CD4-positive, alpha-beta memory T cell (primary cell): ENCODE results near the gene PYGO2. TPM values are rescaled to one million over a fixed set of nuclear protein-coding genes. Genes with fewer than 3 reads are reported as not detected.
A peak's percentile ranks its signal among the peaks of the same experiment; 100 is the strongest.

Source experiments
- CTCF ChIA-PET: fragments of 350-600 bp; sonication (Branson Sonifier 250); formaldehyde crosslinking; loops from one replicate; lab custom pipeline; 2021; ENCODE audit warnings: inconsistent platforms; ENCODE audit not compliant: partially characterized antibody; lab: Charles Lee
- POLR2A ChIA-PET: fragments of 350-600 bp; sonication (Branson Sonifier 250); formaldehyde crosslinking; loops from one replicate; lab custom pipeline; 2021; ENCODE audit not compliant: partially characterized antibody; lab: Charles Lee
- DNase-seq, 5 donors: peaks; one replicate each; pipeline versions ENCODE4 v3.0.0 to v3.0.0-alpha.2; 2020 to 2022; ENCODE audit warnings: mixed read lengths in 1 of 5
- H3K27ac ChIP-seq: one replicate; pipeline ENCODE4 v1.7.0; 2013; ENCODE audit warnings: low read depth, low read length
- H3K27me3 ChIP-seq: 2 replicates; pipeline ENCODE4 v1.7.0; 2013; ENCODE audit warnings: mild to moderate bottlenecking, low read length, moderate library complexity; ENCODE audit not compliant: insufficient read depth
- H3K36me3 ChIP-seq: 2 replicates; pipeline ENCODE4 v1.7.0; 2013; ENCODE audit warnings: mild to moderate bottlenecking, low read length, moderate library complexity; ENCODE audit not compliant: insufficient read depth
- H3K4me1 ChIP-seq: 2 replicates; pipeline ENCODE4 v1.7.0; 2013; ENCODE audit warnings: mild to moderate bottlenecking, low read length, moderate library complexity; ENCODE audit not compliant: insufficient read depth
- H3K4me3 ChIP-seq, 2 donors: one replicate each; pipeline ENCODE4 v1.7.0; 2013; ENCODE audit warnings: low read length in 2 of 2, mild to moderate bottlenecking in 1 of 2
- H3K9me3 ChIP-seq, 2 donors: one replicate each; pipeline ENCODE4 v1.7.0; 2013; ENCODE audit warnings: low read length in 2 of 2, control low read depth in 1 of 2; ENCODE audit not compliant: control insufficient read depth in 1 of 2
- H3K27ac Mint-ChIP-seq, 7 donors: one replicate each; pipeline ENCODE4 v1.8.0; 2020 to 2021; ENCODE audit warnings: mixed read lengths in 7 of 7, mild to moderate bottlenecking in 6 of 7, inconsistent platforms in 3 of 7, moderate library complexity in 3 of 7
- H3K27me3 Mint-ChIP-seq, 2 donors: one replicate each; pipeline ENCODE4 v1.8.0; 2020 to 2021; ENCODE audit warnings: mixed read lengths in 2 of 2
- H3K36me3 Mint-ChIP-seq, 2 donors: one replicate each; pipeline ENCODE4 v1.8.0; 2020 to 2021; ENCODE audit warnings: mixed read lengths in 2 of 2, inconsistent platforms in 1 of 2, mild to moderate bottlenecking in 1 of 2
- H3K4me1 Mint-ChIP-seq, 4 donors: one replicate each; pipeline ENCODE4 v1.8.0; 2020 to 2021; ENCODE audit warnings: mixed read lengths in 4 of 4, mild to moderate bottlenecking in 1 of 4
- H3K4me3 Mint-ChIP-seq, 8 donors: one replicate each; pipeline ENCODE4 v1.8.0; 2020 to 2021; ENCODE audit warnings: mixed read lengths in 8 of 8, mild to moderate bottlenecking in 7 of 8, moderate library complexity in 6 of 8, inconsistent platforms in 3 of 8
- H3K9me3 Mint-ChIP-seq, 8 donors: one replicate each; pipeline ENCODE4 v1.8.0; 2020 to 2021; ENCODE audit warnings: mixed read lengths in 8 of 8, mild to moderate bottlenecking in 5 of 8, inconsistent platforms in 3 of 8, moderate library complexity in 1 of 8
- intact Hi-C: fragments of 100-400 bp; cut with micrococcal nuclease; formaldehyde crosslinking; loops from one replicate; pipeline ENCODE4 v1.15.1; 2023
- polyA plus RNA-seq, 2 donors: library from polyadenylated mRNA; unstranded; fragments of 300-500 nt; fragmentation: Illumina TruSeq; gene quantifications; one replicate each; pipeline ENCODE4 v1.2.3, GENCODE V29; 2021
- total RNA-seq, 2 experiments: library from RNA; stranded (reverse); gene quantifications; one replicate each; pipeline ENCODE4 v1.2.3, GENCODE V29; 2021

PYGO2 gene
- total and polyA plus RNA-seq, 4 experiments from 2014 or later = 22.5 to 80.2 (median 66.3) TPM

DNA sequence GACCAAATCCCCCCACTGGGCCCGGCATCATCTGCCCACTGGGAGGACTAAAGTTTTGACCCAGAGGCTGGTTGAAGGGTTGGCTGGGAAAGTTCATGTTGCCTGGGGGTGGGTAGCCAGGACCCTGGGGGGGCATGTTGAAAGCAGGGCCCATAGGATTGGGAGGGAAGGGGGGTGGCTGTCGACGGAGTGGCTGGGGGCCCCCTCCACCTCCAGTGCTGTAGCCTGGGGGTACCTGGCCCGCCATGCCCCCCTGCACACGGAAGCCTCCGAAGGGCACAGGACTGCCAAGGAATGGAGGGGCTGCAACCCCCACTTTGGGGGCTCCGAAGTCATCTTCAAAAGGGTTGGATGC lies 2.2 kb downstream of the PYGO2 start:
- H3K4me3 ChIP-seq = no peak overlapping the region
- H3K36me3 ChIP-seq = peaks cover 26% of the 10 kb centered on the region
- H3K4me1 Mint-ChIP-seq = peaks cover 31 to 76% (median 56%) of the 10 kb centered on the region in 4 donors
- H3K9me3 Mint-ChIP-seq = peaks cover 0 to 3% (median 0%) of the 10 kb centered on the region in 8 donors
- H3K27ac Mint-ChIP-seq = peak overlapping the region in 2 of 7 donors; percentile 70 to 76
- H3K9me3 ChIP-seq = no peaks in the 10 kb centered on the region
- peak overlapping the region in 5 of 8 donors; percentile 20 to 96 (median 41) for H3K4me3 Mint-ChIP-seq
- no peaks in the 10 kb centered on the region for H3K27me3 ChIP-seq
- H3K27me3 Mint-ChIP-seq = no peaks in the 10 kb centered on the region
- H3K27ac ChIP-seq = no peak overlapping the region
- peak in 1 of 5 donors; percentile 34 for DNase-seq
- CTCF ChIA-PET = interaction anchor here (0.9 to 3.9 kb wide), 4 partner anchors 13 to 58 kb away, joined by 3 to 41 read pairs (median 26); partner anchors contain the start of genes CKS1B, PMVK and SHC1
- H3K4me1 ChIP-seq = peaks cover 55% of the 10 kb centered on the region
- POLR2A ChIA-PET = interaction anchor here (1.2 to 41.7 kb wide), 5 partner anchors 8 to 47 kb away, joined by 4 to 1543 read pairs (median 58); partner anchors contain the start of genes CKS1B, FLAD1, LENEP and PMVK
- peaks cover 19 to 48% of the 10 kb centered on the region in 2 donors for H3K36me3 Mint-ChIP-seq
- intact Hi-C loops = no loop called here

DNA sequence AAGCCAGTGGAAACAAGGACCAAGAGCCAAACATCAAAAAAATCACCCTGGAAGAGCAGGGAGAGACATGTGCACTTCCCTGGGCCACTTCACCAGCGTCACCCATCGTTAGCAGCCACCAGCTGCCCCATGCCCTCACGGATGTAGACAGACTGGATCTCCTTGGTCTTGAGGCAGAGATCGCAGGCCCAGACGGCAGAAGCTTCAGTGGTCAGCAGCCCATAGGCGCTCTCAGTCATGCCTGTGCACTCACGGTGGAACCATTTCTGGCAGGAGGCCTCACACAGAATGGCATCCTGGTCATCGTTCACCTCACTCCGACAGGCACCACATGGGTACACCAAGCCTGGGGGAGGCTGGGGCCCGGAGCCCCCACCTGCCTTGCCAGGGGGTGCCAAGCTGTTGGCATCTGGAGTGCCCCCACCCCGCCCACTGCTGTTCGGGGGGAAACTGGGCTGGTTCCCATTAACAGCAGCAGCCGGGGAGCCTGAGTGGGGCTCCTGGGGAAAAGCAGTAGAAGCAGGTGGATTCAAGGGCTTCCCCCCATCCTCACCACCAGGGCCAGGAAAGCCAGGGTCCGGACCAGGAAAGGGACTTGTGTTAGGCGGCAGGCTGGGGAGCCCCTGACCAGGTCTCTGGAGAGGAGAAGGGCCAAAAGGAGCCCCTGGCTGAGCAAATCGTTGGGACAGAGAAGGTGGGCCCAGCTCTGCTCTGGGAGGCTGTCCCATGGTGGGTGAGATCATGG lies 2.7 kb downstream of the PYGO2 start:
- intact Hi-C loops = no loop called here
- peaks cover 35 to 78% (median 59%) of the 10 kb centered on the region in 4 donors for H3K4me1 Mint-ChIP-seq
- Histone ChIP-seq H3K9me3 (no peaks in the 10 kb centered on the region), H3K36me3 (peaks cover 23% of the 10 kb centered on the region), H3K27ac (peak overlapping the region; percentile 10), H3K27me3 (no peaks in the 10 kb centered on the region), H3K4me1 (peaks cover 61% of the 10 kb centered on the region), H3K4me3 (no peak overlapping the region)
- ChIA-PET CTCF (interaction anchor here (3.4 to 3.9 kb wide), 3 partner anchors 13 to 58 kb away, joined by 12 to 41 read pairs (median 40); partner anchors contain the start of genes CKS1B, PMVK and SHC1), POLR2A (interaction anchor here (6.6 to 41.7 kb wide), 3 partner anchors 15 to 47 kb away, joined by 58 to 1543 read pairs (median 126); partner anchors contain the start of genes CKS1B, FLAD1, LENEP and SHC1)
- peak overlapping the region in 4 of 8 donors; percentile 12 to 33 (median 24) for H3K4me3 Mint-ChIP-seq
- H3K27ac Mint-ChIP-seq = peak overlapping the region; percentile 29 to 100 (median 66)
- H3K27me3 Mint-ChIP-seq = no peaks in the 10 kb centered on the region
- peaks cover 21 to 48% of the 10 kb centered on the region in 2 donors for H3K36me3 Mint-ChIP-seq
- H3K9me3 Mint-ChIP-seq = peaks cover 0 to 3% (median 0%) of the 10 kb centered on the region in 8 donors
- peak in 1 of 5 donors; percentile 32 for DNase-seq

DNA sequence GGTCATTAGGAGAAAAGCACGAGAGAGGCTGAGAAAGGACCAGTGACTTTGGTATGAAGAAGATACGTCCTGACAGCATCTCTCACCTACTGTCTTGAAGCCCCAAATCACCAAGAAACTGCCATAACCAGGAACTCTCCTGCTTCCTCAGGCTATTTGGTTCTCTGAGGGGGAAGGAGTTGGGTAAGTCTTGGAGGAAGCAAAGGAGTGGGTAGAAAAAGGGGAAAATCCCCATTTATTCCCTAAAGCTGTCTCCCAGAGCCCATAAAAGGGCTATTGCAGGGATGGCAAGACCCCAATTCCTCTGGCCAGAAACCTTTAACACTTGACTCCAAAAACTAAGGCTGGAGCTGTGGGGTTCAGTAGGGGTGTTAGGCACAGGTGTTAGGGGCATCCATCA lies 3.5 kb downstream of the PYGO2 start:
- peaks cover 38 to 78% (median 64%) of the 10 kb centered on the region in 4 donors for H3K4me1 Mint-ChIP-seq
- ChIA-PET POLR2A (interaction anchor here (7.4 to 41.7 kb wide), 4 partner anchors 7 to 48 kb away, joined by 52 to 1543 read pairs (median 138); partner anchors contain the start of genes CKS1B, FLAD1, LENEP and SHC1), CTCF (no interaction called here)
- peak overlapping the region in 2 of 8 donors; percentile 25 to 30 for H3K4me3 Mint-ChIP-seq
- H3K4me1 ChIP-seq = peaks cover 65% of the 10 kb centered on the region
- peak overlapping the region in 6 of 7 donors; percentile 46 to 100 (median 98) for H3K27ac Mint-ChIP-seq
- H3K27me3 ChIP-seq = no peaks in the 10 kb centered on the region
- H3K4me3 ChIP-seq = no peak overlapping the region
- intact Hi-C loops = no loop called here
- DNase-seq = no peak
- H3K27me3 Mint-ChIP-seq = no peaks in the 10 kb centered on the region
- H3K9me3 ChIP-seq = no peaks in the 10 kb centered on the region
- peaks cover 0 to 3% (median 0%) of the 10 kb centered on the region in 8 donors for H3K9me3 Mint-ChIP-seq
- H3K36me3 Mint-ChIP-seq = peaks cover 21 to 46% of the 10 kb centered on the region in 2 donors
- H3K36me3 ChIP-seq = peaks cover 15% of the 10 kb centered on the region
- H3K27ac ChIP-seq = peak overlapping the region; percentile 100

DNA sequence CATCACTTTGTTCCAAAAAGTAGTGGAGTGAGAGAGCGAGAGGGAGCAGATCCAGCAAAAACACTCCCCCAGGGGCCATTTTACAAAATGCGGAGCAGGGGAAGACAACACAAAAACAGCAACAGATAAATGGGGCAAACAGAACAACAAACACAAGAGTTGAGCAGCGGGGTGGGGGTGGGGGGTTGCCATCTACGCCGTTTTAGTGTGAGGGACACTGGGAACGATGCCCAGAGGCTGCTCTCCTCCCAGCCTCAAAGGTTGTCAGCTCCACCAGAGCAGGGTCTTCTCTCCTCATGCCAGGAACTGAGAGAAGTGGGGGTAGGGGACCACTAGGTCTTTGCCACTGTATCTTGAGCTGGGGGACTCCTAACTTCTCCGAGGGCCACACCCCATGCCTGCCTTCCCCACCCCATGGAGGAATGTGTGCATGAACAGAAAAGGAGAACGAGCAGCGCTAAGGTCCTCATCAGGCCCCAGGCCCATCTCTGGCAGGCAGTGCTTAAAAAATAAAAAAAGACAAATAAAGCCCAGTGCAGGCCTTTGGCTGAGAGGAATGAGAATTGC lies 4.4 kb downstream of the PYGO2 start:
- H3K4me1 Mint-ChIP-seq = peaks cover 41 to 79% (median 66%) of the 10 kb centered on the region in 4 donors
- Histone ChIP-seq H3K36me3 (peaks cover 15% of the 10 kb centered on the region), H3K27ac (peak overlapping the region; percentile 100), H3K4me3 (no peak overlapping the region), H3K27me3 (no peaks in the 10 kb centered on the region), H3K9me3 (no peaks in the 10 kb centered on the region), H3K4me1 (peaks cover 65% of the 10 kb centered on the region)
- H3K9me3 Mint-ChIP-seq = peaks cover 0 to 3% (median 0%) of the 10 kb centered on the region in 8 donors
- intact Hi-C loops = no loop called here
- H3K27me3 Mint-ChIP-seq = no peaks in the 10 kb centered on the region
- H3K36me3 Mint-ChIP-seq = peaks cover 24 to 48% of the 10 kb centered on the region in 2 donors
- ChIA-PET CTCF (interaction anchor here (6.8 kb wide), 1 partner anchor 59 kb away, joined by 70 read pairs; no protein-coding TSS in a partner anchor), POLR2A (interaction anchor here (1.8 to 41.7 kb wide), 6 partner anchors 8 to 305 kb away, joined by 6 to 1543 read pairs (median 55); partner anchors contain the start of genes ADAM15, CKS1B, FLAD1 and LENEP)
- no peak for DNase-seq
- H3K4me3 Mint-ChIP-seq = peak overlapping the region in 6 of 8 donors; percentile 17 to 66 (median 50)
- H3K27ac Mint-ChIP-seq = peak overlapping the region; percentile 98 to 100 (median 100)

DNA sequence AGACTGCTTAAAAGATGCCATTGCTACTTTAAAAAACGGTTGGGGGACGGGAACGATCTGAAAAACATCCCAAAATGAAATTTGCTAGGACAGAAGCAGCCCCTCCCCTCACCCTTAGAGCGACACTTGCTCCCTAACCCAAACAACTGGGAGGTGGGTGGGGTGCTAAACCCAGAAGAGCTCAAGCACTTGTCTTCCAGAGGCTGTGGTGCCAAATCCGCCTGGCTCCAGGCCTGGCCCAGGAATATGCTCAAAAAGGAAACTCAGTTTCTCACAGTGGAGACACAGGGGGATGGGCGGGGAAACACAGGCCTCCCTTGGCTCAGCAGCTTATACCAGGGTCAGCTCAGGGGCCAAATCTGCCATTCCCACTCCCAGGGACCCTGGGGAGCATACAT lies 5.0 kb downstream of the PYGO2 start:
- ChIA-PET POLR2A (interaction anchor here (0.7 to 41.7 kb wide), 11 partner anchors 9 to 398 kb away, joined by 3 to 1543 read pairs (median 8); partner anchors contain the start of genes ADAM15, ADAR, CKS1B and FLAD1), CTCF (interaction anchor here (1.2 to 6.8 kb wide), 10 partner anchors 8 to 129 kb away, joined by 3 to 70 read pairs (median 8); partner anchors contain the start of genes ADAM15, CKS1B and FLAD1)
- peaks cover 28 to 52% of the 10 kb centered on the region in 2 donors for H3K36me3 Mint-ChIP-seq

DNA sequence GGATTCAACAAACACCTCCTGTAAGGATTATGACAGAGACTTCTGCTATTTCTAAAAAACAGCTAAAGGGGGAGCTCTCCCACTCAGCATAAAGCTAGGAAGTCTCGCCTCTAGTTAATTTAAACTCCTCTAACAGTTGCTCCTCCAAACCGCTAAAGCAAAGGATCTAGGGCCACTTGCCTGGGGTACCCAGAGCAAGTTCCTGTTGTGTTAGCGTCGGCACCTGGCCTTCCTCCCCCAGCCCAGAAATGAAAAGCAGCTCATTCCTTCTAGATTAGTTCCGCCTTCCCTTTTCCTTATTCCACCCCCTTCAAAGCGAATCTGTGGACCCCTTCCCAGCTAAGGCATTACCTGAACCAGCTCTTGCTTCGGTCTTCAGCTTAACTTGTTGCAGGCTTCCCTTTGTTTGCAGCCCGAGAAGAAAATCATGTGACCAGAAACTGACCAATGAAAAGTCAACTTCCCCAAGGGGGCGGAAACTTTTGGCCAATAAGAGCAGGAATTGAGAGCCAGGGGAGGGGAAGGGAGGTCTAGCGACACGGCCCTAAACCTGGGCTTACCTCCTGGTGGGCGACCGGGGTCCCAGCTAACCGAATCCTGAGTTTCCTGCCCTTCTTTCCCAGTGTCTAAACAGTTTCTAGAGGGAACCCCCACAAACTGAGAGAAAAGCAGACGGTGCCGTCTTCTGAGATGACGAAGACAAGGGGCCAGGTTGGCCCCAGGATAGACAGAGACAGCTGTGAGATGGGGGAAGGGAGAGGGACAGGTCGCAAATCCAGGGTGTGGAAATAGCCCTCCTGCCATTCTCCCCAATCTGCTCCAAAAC lies 5.7 kb downstream of the PYGO2 start, which contains the start of gene PBXIP1:
Gene PBXIP1 (minus strand): TSS at position 382 of the 826 bp plus-strand sequence. CDS start 2,378 bp downstream, outside the sequence.
- Histone ChIP-seq H3K27ac (peak within 1 kb of the TSS; percentile 100), H3K9me3 (no peaks in the 10 kb centered on the region), H3K4me3 (peak within 1 kb of the TSS; percentile 80 to 90), H3K4me1 (peaks cover 75% of the 10 kb centered on the region), H3K36me3 (peaks cover 22% of the 10 kb centered on the region), H3K27me3 (no peaks in the 10 kb centered on the region)
- CTCF ChIA-PET = interaction anchor here (0.9 to 6.8 kb wide), 19 partner anchors 8 to 396 kb away, joined by 3 to 70 read pairs (median 4); partner anchors contain the start of genes ADAM15, CKS1B, FLAD1 and KRTCAP2
- Mint-ChIP-seq H3K4me1 (peaks cover 43 to 87% (median 74%) of the 10 kb centered on the region in 4 donors), H3K27me3 (no peaks in the 10 kb centered on the region), H3K27ac (peak within 1 kb of the TSS; percentile 98 to 100 (median 100)), H3K9me3 (peaks cover 0 to 3% (median 0%) of the 10 kb centered on the region in 8 donors), H3K4me3 (peak within 1 kb of the TSS; percentile 94 to 100 (median 98)), H3K36me3 (peaks cover 27 to 50% of the 10 kb centered on the region in 2 donors)
- intact Hi-C loops = loop anchor here (1.0 to 2.0 kb wide), 6 partner anchors 18 to 397 kb away; partner anchors contain the start of genes CKS1B, UBE2Q1 and ZBTB7B
- peak; percentile 92 to 94 (median 92) for DNase-seq
- POLR2A ChIA-PET = interaction anchor here (0.7 to 41.7 kb wide), 21 partner anchors 9 to 989 kb away, joined by 3 to 1543 read pairs (median 5); partner anchors contain the start of genes ADAM15, ADAR, CKS1B and CREB3L4

More for the DNA sequence above, 5.0 kb downstream of the PYGO2 start:
- Mint-ChIP-seq H3K4me1 (peaks cover 45 to 84% (median 71%) of the 10 kb centered on the region in 4 donors), H3K27ac (peak overlapping the region; percentile 98 to 100 (median 100)), H3K9me3 (peaks cover 0 to 3% (median 0%) of the 10 kb centered on the region in 8 donors), H3K4me3 (peak overlapping the region; percentile 94 to 100 (median 98)), H3K27me3 (no peaks in the 10 kb centered on the region)
- Histone ChIP-seq H3K27me3 (no peaks in the 10 kb centered on the region), H3K9me3 (no peaks in the 10 kb centered on the region), H3K36me3 (peaks cover 15% of the 10 kb centered on the region), H3K4me1 (peaks cover 70% of the 10 kb centered on the region), H3K4me3 (peak overlapping the region; percentile 38 to 80), H3K27ac (peak overlapping the region; percentile 100)
- peak in 1 of 5 donors; percentile 47 for DNase-seq
- intact Hi-C loops = no loop called here
